ENCODE measurements around the gene IFT74. TPM values are rescaled to one million over a fixed set of nuclear protein-coding genes. Genes with fewer than 3 reads are reported as not detected.

IFT74 gene
- total RNA-seq, 1 donor from 2014 or later = 19.0 TPM

DNA sequence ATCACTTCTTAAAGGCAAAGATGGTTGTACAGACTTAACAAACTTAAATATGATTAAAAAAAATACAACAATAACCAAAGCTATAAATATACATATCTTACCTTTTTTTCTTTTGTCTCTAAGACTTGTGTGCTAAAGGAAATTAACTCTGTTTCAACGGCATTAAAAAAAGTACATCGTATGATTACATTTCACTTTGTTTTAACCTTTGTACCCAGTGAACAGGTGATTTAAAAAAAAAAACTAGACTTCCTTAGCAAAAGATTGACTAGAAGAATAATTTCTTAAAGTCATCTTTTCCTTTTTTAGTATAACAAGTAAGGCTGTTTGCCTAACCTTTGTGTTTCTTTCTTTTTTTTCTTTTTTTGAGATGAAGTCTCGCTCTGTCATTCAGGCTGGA, 49.3 kb downstream of the IFT74 start, which contains the start of gene LRRC19:
TSS of gene LRRC19 (minus strand) at position 182 of the 400 bp plus-strand sequence. CDS start 5,978 bp downstream, outside the sequence.
- Mint-ChIP-seq H3K4me1 (no peaks in the 10 kb centered on the region), H3K4me3 (no peak within 1 kb of the TSS), H3K27ac (ENCODE audit: unreplicated experiment) (no peak within 1 kb of the TSS), H3K27me3 (ENCODE audit: low read depth) (no peaks in the 10 kb centered on the region), H3K36me3 (ENCODE audit: low read depth) (peaks cover 9% of the 10 kb centered on the region), H3K9me3 (no peaks in the 10 kb centered on the region)
- no peak for DNase-seq (ENCODE audit: low read depth, low spot score)
- TF ChIP-seq CTCF (conservative IDR thresholded peaks at IDR 0.05) = no peak

GRCh38 chr9:27019589-27019988, 63.4 kb downstream of the IFT74 start:
- Mint-ChIP-seq H3K4me3 (no peak overlapping the region), H3K27me3 (ENCODE audit: low read depth) (no peaks in the 10 kb centered on the region), H3K36me3 (ENCODE audit: low read depth) (peaks cover 40% of the 10 kb centered on the region), H3K4me1 (no peaks in the 10 kb centered on the region), H3K27ac (ENCODE audit: unreplicated experiment) (no peak overlapping the region), H3K9me3 (peaks cover 10% of the 10 kb centered on the region)
- TF ChIP-seq CTCF (conservative IDR thresholded peaks at IDR 0.05) = no peak
- DNase-seq (ENCODE audit: low read depth, low spot score) = no peak

DNA sequence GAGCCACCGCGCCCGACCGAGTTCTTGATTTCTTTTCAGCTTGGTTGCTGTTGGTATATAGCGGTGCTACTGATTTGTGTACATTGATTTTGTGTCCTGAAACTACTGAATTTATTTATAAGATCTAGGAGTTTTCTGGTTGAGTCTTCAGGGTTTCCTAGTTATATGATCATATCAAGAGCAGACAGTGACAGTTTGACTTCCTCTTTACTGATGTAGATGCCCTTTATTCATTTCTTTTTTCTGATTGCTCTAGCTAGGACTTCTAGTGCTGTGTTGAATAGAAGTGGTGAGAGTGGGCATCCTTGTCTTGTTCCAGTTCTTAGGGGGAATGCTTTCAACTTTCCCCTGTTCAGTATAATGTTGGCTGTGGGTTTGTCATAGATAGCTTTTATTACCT, 66.7 kb downstream of the IFT74 start:
- Mint-ChIP-seq H3K27ac (ENCODE audit: unreplicated experiment) (no peak overlapping the region), H3K36me3 (ENCODE audit: low read depth) (peaks cover 56% of the 10 kb centered on the region), H3K4me1 (no peaks in the 10 kb centered on the region), H3K27me3 (ENCODE audit: low read depth) (no peaks in the 10 kb centered on the region), H3K4me3 (no peak overlapping the region), H3K9me3 (peaks cover 15% of the 10 kb centered on the region)
- TF ChIP-seq CTCF (conservative IDR thresholded peaks at IDR 0.05) = no peak
- no peak for DNase-seq (ENCODE audit: low read depth, low spot score)

DNA sequence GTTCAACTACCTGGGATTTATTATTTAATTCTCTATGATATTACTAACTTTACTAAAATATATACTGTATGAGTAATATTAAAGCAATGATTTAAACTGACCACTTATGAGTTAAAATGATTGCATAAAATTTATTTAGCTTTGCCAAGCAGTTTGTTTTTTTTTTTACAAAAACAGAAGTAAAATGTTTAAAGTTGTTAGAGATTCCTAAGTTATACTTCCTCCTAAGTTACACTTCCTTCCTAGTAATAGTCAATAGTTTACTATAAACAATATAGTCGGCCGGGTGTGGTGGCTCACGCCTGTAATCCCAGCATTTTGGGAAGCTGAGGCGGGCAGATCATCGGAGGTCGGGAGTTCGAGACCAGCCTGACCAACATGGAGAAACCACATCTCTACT, 73.0 kb downstream of the IFT74 start:
- Mint-ChIP-seq H3K27me3 (ENCODE audit: low read depth) (no peaks in the 10 kb centered on the region), H3K27ac (ENCODE audit: unreplicated experiment) (no peak overlapping the region), H3K36me3 (ENCODE audit: low read depth) (peaks cover 22% of the 10 kb centered on the region), H3K9me3 (peaks cover 6% of the 10 kb centered on the region), H3K4me3 (no peak overlapping the region), H3K4me1 (no peaks in the 10 kb centered on the region)
- no peak for TF ChIP-seq CTCF (conservative IDR thresholded peaks at IDR 0.05)
- DNase-seq (ENCODE audit: low read depth, low spot score) = no peak

GRCh38 chr9:27033815-27034403, 77.7 kb downstream of the IFT74 start:
- Mint-ChIP-seq H3K9me3 (no peaks in the 10 kb centered on the region), H3K4me3 (no peak overlapping the region), H3K4me1 (no peaks in the 10 kb centered on the region), H3K27ac (ENCODE audit: unreplicated experiment) (no peak overlapping the region), H3K27me3 (ENCODE audit: low read depth) (no peaks in the 10 kb centered on the region), H3K36me3 (ENCODE audit: low read depth) (peaks cover 7% of the 10 kb centered on the region)
- DNase-seq (ENCODE audit: low read depth, low spot score) = peak; percentile 70
- TF ChIP-seq CTCF (conservative IDR thresholded peaks at IDR 0.05) = peak; percentile 89

Measured in neural crest cell (in vitro differentiated cells).